C4-2B (cell line): Measurements from ENCODE around the gene ABTB1.

Experiments
- ZFX ChIP-seq: fragments of 450-650 bp; IDR thresholded peaks from 2 replicates; pipeline ENCODE4 v1.6.1; 2017
- TF ChIP-seq, protein P1 (sequence below): fragments of 450-650 bp; conservative IDR thresholded peaks from 2 replicates; pipeline ENCODE4 v1.5.1; 2017; ENCODE audit warnings: mild to moderate bottlenecking

DNA sequence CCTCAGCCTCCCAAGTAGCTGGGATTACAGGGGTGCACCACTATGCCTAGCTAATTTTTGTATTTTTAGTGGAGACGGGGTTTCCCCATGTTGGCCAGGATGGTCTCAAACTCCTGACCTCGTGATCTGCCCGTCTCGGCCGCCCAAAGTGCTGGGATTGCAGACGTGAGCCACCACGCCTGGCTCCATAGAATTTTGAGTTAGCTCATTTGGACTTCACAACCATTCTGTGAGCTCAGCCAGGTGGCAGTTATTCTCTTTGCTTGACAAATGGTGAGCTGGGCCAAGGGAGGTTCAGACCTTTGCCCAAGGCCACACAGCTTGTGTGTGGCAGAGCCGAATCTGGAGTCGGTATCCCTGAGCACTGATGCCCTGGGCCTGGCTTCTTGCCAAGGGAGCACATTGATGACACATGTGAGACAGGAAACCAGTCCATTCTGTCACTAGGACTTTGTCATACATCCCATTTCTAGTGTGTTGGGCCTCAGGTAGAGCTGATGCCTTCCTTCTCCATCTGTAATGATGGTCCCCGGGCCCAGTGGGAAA, 26.2 kb upstream of the ABTB1 start:
- TF ChIP-seq, protein P1, sequence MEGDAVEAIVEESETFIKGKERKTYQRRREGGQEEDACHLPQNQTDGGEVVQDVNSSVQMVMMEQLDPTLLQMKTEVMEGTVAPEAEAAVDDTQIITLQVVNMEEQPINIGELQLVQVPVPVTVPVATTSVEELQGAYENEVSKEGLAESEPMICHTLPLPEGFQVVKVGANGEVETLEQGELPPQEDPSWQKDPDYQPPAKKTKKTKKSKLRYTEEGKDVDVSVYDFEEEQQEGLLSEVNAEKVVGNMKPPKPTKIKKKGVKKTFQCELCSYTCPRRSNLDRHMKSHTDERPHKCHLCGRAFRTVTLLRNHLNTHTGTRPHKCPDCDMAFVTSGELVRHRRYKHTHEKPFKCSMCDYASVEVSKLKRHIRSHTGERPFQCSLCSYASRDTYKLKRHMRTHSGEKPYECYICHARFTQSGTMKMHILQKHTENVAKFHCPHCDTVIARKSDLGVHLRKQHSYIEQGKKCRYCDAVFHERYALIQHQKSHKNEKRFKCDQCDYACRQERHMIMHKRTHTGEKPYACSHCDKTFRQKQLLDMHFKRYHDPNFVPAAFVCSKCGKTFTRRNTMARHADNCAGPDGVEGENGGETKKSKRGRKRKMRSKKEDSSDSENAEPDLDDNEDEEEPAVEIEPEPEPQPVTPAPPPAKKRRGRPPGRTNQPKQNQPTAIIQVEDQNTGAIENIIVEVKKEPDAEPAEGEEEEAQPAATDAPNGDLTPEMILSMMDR: no peak
- TF ChIP-seq ZFX: no peak
